CD4-positive, CD25-positive, alpha-beta regulatory T cell (primary cell): ENCODE results near the gene COL4A2. TPM values are rescaled to one million over a fixed set of nuclear protein-coding genes. Genes with fewer than 3 reads are reported as not detected.

Experiments used
- ATAC-seq, 2 donors: fragments of 150-1000 bp; cut with Tn5 transposase; one replicate each; pipeline ENCODE4 v1.10.0; 2021; ENCODE audit warnings: low read depth in 2 of 2, moderate number of reproducible peaks in 2 of 2, moderate library complexity in 1 of 2
- DNase-seq, 3 donors: peaks; one replicate each; pipeline versions ENCODE4 v3.0.0 to v3.0.0-alpha.2; 2012 to 2022; ENCODE audit warnings: mixed read lengths in 1 of 3
- H3K27ac ChIP-seq: one replicate; pipeline ENCODE4 v1.7.0; 2013; ENCODE audit warnings: mild to moderate bottlenecking, low read length; ENCODE audit not compliant: insufficient read depth, poor library complexity, severe bottlenecking
- H3K27me3 ChIP-seq: one replicate; pipeline ENCODE4 v1.7.0; 2013; ENCODE audit warnings: low read length; ENCODE audit not compliant: control insufficient read depth, insufficient read depth
- H3K36me3 ChIP-seq: one replicate; pipeline ENCODE4 v1.7.0; 2013; ENCODE audit warnings: mild to moderate bottlenecking, low read length, moderate library complexity; ENCODE audit not compliant: control insufficient read depth, insufficient read depth
- H3K4me1 ChIP-seq: 2 replicates; pipeline ENCODE4 v1.7.0; 2013; ENCODE audit warnings: mild to moderate bottlenecking, low read length; ENCODE audit not compliant: insufficient read depth, control insufficient read depth, poor library complexity, severe bottlenecking
- H3K4me3 ChIP-seq: one replicate; pipeline ENCODE4 v1.7.0; 2013; ENCODE audit warnings: low read depth, mild to moderate bottlenecking, low read length, moderate library complexity
- H3K9me3 ChIP-seq, 2 experiments: 1 replicate in 1 of 2; 2 replicates in 1 of 2; pipeline ENCODE4 v1.7.0; 2013; ENCODE audit warnings: low read length in 2 of 2, mild to moderate bottlenecking in 1 of 2, moderate library complexity in 1 of 2; ENCODE audit not compliant: control insufficient read depth in 2 of 2
- H3K27ac Mint-ChIP-seq, 3 donors: one replicate each; pipeline ENCODE4 v1.8.0; 2020 to 2022; ENCODE audit warnings: mild to moderate bottlenecking in 3 of 3, mixed read lengths in 3 of 3, moderate library complexity in 2 of 3
- H3K27me3 Mint-ChIP-seq: one replicate; pipeline ENCODE4 v1.8.0; 2022; ENCODE audit warnings: mild to moderate bottlenecking, mixed read lengths
- H3K36me3 Mint-ChIP-seq: one replicate; pipeline ENCODE4 v1.8.0; 2020; ENCODE audit warnings: mixed read lengths
- H3K4me1 Mint-ChIP-seq, 4 donors: one replicate each; pipeline ENCODE4 v1.8.0; 2020 to 2022; ENCODE audit warnings: mixed read lengths in 4 of 4, mild to moderate bottlenecking in 1 of 4
- H3K4me3 Mint-ChIP-seq, 4 donors: one replicate each; pipeline ENCODE4 v1.8.0; 2020 to 2022; ENCODE audit warnings: mild to moderate bottlenecking in 4 of 4, mixed read lengths in 4 of 4, moderate library complexity in 3 of 4
- H3K9me3 Mint-ChIP-seq, 7 donors: one replicate each; pipeline ENCODE4 v1.8.0; 2020 to 2022; ENCODE audit warnings: mixed read lengths in 7 of 7, mild to moderate bottlenecking in 3 of 7, moderate library complexity in 2 of 7
- polyA plus RNA-seq, 4 donors: library from polyadenylated mRNA; unstranded; fragments of 300-500 nt; fragmentation: Illumina TruSeq; gene quantifications; one replicate each; pipeline ENCODE4 v1.2.3, GENCODE V29; 2021
- total RNA-seq: library from RNA; stranded (reverse); gene quantifications from one replicate; pipeline ENCODE4 v1.2.3, GENCODE V29; 2022

Gene COL4A2
- total and polyA plus RNA-seq, 5 donors from 2014 or later, result not detected

GRCh38 chr13:110415669-110416068, 108.6 kb downstream of the COL4A2 start:
- no peaks in the 10 kb centered on the region for H3K36me3 Mint-ChIP-seq
- no peak overlapping the region for H3K27ac Mint-ChIP-seq

GRCh38 chr13:110416131-110417025, 109.3 kb downstream of the COL4A2 start:
- Mint-ChIP-seq H3K36me3 (no peaks in the 10 kb centered on the region), H3K27me3 (peaks cover 43% of the 10 kb centered on the region), H3K4me1 (peaks cover 0 to 6% (median 3%) of the 10 kb centered on the region in 4 donors), H3K4me3 (no peak overlapping the region), H3K9me3 (peaks cover 0 to 2% (median 0%) of the 10 kb centered on the region in 7 donors), H3K27ac (no peak overlapping the region)
- Histone ChIP-seq H3K27ac (no peak overlapping the region), H3K36me3 (no peaks in the 10 kb centered on the region), H3K27me3 (peaks cover 13% of the 10 kb centered on the region), H3K4me1 (no peaks in the 10 kb centered on the region), H3K9me3 (no peaks in the 10 kb centered on the region), H3K4me3 (no peak overlapping the region)
- no peak for DNase-seq
- no peak for ATAC-seq

More at GRCh38 chr13:110415669-110416068, 108.6 kb downstream of the COL4A2 start:
- Histone ChIP-seq H3K4me3 (no peak overlapping the region), H3K4me1 (no peaks in the 10 kb centered on the region), H3K9me3 (no peaks in the 10 kb centered on the region), H3K27ac (no peak overlapping the region), H3K27me3 (peaks cover 8% of the 10 kb centered on the region), H3K36me3 (no peaks in the 10 kb centered on the region)
- peaks cover 37% of the 10 kb centered on the region for H3K27me3 Mint-ChIP-seq
- no peak for DNase-seq
- no peaks in the 10 kb centered on the region for H3K9me3 Mint-ChIP-seq
- peaks cover 0 to 3% (median 0%) of the 10 kb centered on the region in 4 donors for H3K4me1 Mint-ChIP-seq
- no peak for ATAC-seq
- H3K4me3 Mint-ChIP-seq, result no peak overlapping the region

- DNase-seq (no peak), ATAC-seq (no peak)
- peaks cover 0 to 12% (median 6%) of the 10 kb centered on the region in 4 donors for H3K4me1 Mint-ChIP-seq
- Histone ChIP-seq H3K4me1 (no peaks in the 10 kb centered on the region), H3K27me3 (peaks cover 14% of the 10 kb centered on the region), H3K9me3 (no peaks in the 10 kb centered on the region), H3K27ac (no peak overlapping the region), H3K36me3 (no peaks in the 10 kb centered on the region), H3K4me3 (no peak overlapping the region)
- H3K4me3 Mint-ChIP-seq, result no peak overlapping the region
- no peak overlapping the region for H3K27ac Mint-ChIP-seq
- H3K9me3 Mint-ChIP-seq, result peaks cover 0 to 9% (median 0%) of the 10 kb centered on the region in 7 donors
- no peaks in the 10 kb centered on the region for H3K36me3 Mint-ChIP-seq
- peaks cover 55% of the 10 kb centered on the region for H3K27me3 Mint-ChIP-seq
These were observed 111.9 kb downstream of the COL4A2 start for GRCh38 chr13:110418944-110419343.

GRCh38 chr13:110419381-110419791, 112.3 kb downstream of the COL4A2 start:
- Histone ChIP-seq H3K27ac (no peak overlapping the region), H3K4me3 (no peak overlapping the region), H3K36me3 (no peaks in the 10 kb centered on the region), H3K4me1 (no peaks in the 10 kb centered on the region), H3K27me3 (peaks cover 14% of the 10 kb centered on the region), H3K9me3 (no peaks in the 10 kb centered on the region)
- Mint-ChIP-seq H3K27ac (no peak overlapping the region), H3K9me3 (peaks cover 0 to 9% (median 0%) of the 10 kb centered on the region in 7 donors), H3K4me1 (peaks cover 0 to 12% (median 6%) of the 10 kb centered on the region in 4 donors), H3K36me3 (no peaks in the 10 kb centered on the region), H3K4me3 (no peak overlapping the region), H3K27me3 (peaks cover 57% of the 10 kb centered on the region)
- no peak for ATAC-seq
- DNase-seq, result no peak

- Histone ChIP-seq H3K27ac (no peak overlapping the region), H3K36me3 (no peaks in the 10 kb centered on the region), H3K27me3 (peaks cover 14% of the 10 kb centered on the region), H3K4me3 (no peak overlapping the region), H3K4me1 (no peaks in the 10 kb centered on the region), H3K9me3 (no peaks in the 10 kb centered on the region)
- Mint-ChIP-seq H3K36me3 (no peaks in the 10 kb centered on the region), H3K27me3 (peaks cover 59% of the 10 kb centered on the region), H3K4me1 (peaks cover 0 to 12% (median 6%) of the 10 kb centered on the region in 4 donors), H3K9me3 (peaks cover 0 to 9% (median 0%) of the 10 kb centered on the region in 7 donors), H3K4me3 (no peak overlapping the region), H3K27ac (no peak overlapping the region)
- ATAC-seq, result no peak
- DNase-seq, result no peak
These were observed 112.9 kb downstream of the COL4A2 start for GRCh38 chr13:110419946-110420345.

- DNase-seq (no peak), ATAC-seq (no peak)
- no peaks in the 10 kb centered on the region for H3K9me3 ChIP-seq
- Mint-ChIP-seq H3K4me3 (no peak overlapping the region), H3K27ac (no peak overlapping the region), H3K4me1 (peaks cover 0 to 12% (median 6%) of the 10 kb centered on the region in 4 donors), H3K36me3 (no peaks in the 10 kb centered on the region), H3K27me3 (peaks cover 63% of the 10 kb centered on the region), H3K9me3 (peaks cover 0 to 9% (median 0%) of the 10 kb centered on the region in 7 donors)
- H3K27ac ChIP-seq, result no peak overlapping the region
- H3K4me1 ChIP-seq, result no peaks in the 10 kb centered on the region
- H3K36me3 ChIP-seq, result no peaks in the 10 kb centered on the region
- peaks cover 14% of the 10 kb centered on the region for H3K27me3 ChIP-seq
- no peak overlapping the region for H3K4me3 ChIP-seq
These were observed 113.5 kb downstream of the COL4A2 start for GRCh38 chr13:110420626-110421025.

- Mint-ChIP-seq H3K36me3 (no peaks in the 10 kb centered on the region), H3K4me1 (peaks cover 0 to 12% (median 6%) of the 10 kb centered on the region in 4 donors), H3K9me3 (peaks cover 0 to 9% (median 0%) of the 10 kb centered on the region in 7 donors), H3K4me3 (no peak overlapping the region), H3K27me3 (peaks cover 61% of the 10 kb centered on the region), H3K27ac (no peak overlapping the region)
- ATAC-seq, result no peak
- Histone ChIP-seq H3K4me1 (no peaks in the 10 kb centered on the region), H3K36me3 (no peaks in the 10 kb centered on the region), H3K27ac (no peak overlapping the region), H3K27me3 (peaks cover 14% of the 10 kb centered on the region), H3K9me3 (no peaks in the 10 kb centered on the region), H3K4me3 (no peak overlapping the region)
- DNase-seq, result no peak
These were observed 114.0 kb downstream of the COL4A2 start for GRCh38 chr13:110421061-110421460.
